ENCODE measurements around the gene INPP5D. TPM values are rescaled to one million over a fixed set of nuclear protein-coding genes. Genes with fewer than 3 reads are reported as not detected.

INPP5D gene
- total RNA-seq, 1 experiment from 2014 or later = 17.2 TPM

DNA sequence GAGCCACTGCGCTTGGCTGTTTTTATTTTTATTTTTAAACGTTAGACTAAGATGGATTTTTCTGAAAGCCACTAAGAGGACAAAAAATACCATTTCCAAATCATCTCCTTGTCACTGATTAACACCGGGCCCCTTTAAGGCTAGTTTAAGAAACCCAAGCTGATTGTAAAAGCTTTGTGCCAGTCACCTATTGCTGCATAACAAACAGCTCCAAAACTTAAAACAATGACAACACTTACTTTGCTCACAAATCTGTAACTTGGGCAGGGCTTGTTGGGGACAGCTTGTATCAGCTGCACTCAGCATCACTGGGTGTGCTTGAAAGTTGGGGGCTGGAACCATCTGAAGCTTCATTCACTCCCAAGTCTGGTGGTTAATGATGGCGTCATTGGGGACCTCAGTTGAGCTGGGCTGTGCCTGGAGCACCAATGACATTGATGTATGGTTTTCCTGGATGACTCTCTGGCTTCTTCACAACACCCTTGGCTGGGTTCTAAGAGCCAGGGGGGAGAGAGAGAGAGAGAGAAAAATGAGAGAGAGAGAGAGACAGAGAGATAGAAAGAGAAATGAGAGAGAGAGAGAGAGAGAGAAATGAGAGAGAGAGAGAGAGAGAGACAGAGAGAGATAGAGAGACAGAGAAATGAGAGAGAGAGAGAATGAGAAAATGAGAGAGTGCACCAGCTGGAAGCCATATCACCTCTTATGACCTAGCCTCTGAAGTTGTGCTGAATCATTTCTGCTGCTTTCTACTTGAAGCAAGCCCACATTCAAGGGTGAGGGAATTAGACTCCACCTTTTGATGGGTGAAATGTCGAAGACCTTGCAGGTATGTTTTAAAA is 165.3 kb downstream of the INPP5D start:
- Mint-ChIP-seq H3K4me3 (no peak overlapping the region), H3K27ac (no peak overlapping the region), H3K36me3 (no peaks in the 10 kb centered on the region), H3K9me3 (peaks cover 12% of the 10 kb centered on the region), H3K27me3 (ENCODE audit: low read depth) (no peaks in the 10 kb centered on the region; the same call in 1 of the 2 replicates), H3K4me1 (peaks cover 15% of the 10 kb centered on the region)
- CTCF ChIA-PET = interaction anchor here (2.3 kb wide), 1 partner anchor 127 kb away, joined by 6 read pairs; no protein-coding TSS in a partner anchor
- ATAC-seq = no peak
- POLR2A ChIA-PET = no interaction called here
- no peak for DNase-seq (ENCODE audit: low spot score)
- TF ChIP-seq ZNF416 (CRISPR knock-in tag; IDR thresholded peaks at IDR 0.05) (no peak), ESRRA (CRISPR knock-in tag; IDR thresholded peaks at IDR 0.05; ENCODE audit: borderline replicate concordance) (no peak), OVOL2 (CRISPR knock-in tag; IDR thresholded peaks at IDR 0.05; ENCODE audit: borderline replicate concordance) (no peak), TCF7 (CRISPR knock-in tag; IDR thresholded peaks at IDR 0.05; ENCODE audit: low read depth) (no peak), NR2C2 (CRISPR knock-in tag; IDR thresholded peaks at IDR 0.05) (no peak), ZNF396 (CRISPR knock-in tag; IDR thresholded peaks at IDR 0.05; ENCODE audit: borderline replicate concordance) (no peak), IRF2 (CRISPR knock-in tag; IDR thresholded peaks at IDR 0.05; ENCODE audit: borderline replicate concordance, low read depth) (no peak)
- TF ChIP-seq, protein P1, sequence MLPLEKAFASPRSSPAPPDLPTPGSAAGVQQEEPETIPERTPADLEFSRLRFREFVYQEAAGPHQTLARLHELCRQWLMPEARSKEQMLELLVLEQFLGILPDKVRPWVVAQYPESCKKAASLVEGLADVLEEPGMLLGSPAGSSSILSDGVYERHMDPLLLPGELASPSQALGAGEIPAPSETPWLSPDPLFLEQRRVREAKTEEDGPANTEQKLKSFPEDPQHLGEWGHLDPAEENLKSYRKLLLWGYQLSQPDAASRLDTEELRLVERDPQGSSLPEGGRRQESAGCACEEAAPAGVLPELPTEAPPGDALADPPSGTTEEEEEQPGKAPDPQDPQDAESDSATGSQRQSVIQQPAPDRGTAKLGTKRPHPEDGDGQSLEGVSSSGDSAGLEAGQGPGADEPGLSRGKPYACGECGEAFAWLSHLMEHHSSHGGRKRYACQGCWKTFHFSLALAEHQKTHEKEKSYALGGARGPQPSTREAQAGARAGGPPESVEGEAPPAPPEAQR (CRISPR knock-in tag; IDR thresholded peaks at IDR 0.05) = no peak
- TF ChIP-seq, protein P2, sequence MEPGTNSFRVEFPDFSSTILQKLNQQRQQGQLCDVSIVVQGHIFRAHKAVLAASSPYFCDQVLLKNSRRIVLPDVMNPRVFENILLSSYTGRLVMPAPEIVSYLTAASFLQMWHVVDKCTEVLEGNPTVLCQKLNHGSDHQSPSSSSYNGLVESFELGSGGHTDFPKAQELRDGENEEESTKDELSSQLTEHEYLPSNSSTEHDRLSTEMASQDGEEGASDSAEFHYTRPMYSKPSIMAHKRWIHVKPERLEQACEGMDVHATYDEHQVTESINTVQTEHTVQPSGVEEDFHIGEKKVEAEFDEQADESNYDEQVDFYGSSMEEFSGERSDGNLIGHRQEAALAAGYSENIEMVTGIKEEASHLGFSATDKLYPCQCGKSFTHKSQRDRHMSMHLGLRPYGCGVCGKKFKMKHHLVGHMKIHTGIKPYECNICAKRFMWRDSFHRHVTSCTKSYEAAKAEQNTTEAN (CRISPR knock-in tag; IDR thresholded peaks at IDR 0.05) = no peak

DNA sequence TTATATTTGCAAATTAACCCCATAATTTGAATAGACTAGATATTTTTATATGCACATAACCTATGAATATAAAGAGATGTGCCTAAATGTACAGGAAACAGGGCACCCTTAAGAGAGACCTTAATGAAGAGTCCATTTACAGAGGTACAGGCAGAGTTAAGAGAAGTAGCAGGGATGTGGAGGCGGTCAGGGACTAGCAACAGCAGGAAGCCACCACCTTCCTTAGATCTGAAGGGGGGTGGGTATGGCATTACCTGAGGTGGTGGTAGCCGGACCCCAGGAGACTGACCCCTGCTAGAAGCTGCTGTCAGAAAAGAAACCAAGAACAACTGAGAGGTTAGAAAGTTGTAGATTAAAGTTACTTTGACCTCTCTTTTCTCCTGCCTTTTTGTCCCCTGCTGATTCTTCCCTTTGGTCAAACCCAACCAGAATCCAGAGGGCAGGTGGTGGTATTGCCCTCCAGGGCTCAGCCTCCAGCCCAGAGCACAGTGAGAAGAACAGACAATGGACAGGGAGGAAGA is 166.4 kb downstream of the INPP5D start:
- CTCF ChIA-PET = interaction anchor here (2.0 kb wide), 1 partner anchor 10 kb away, joined by 6 read pairs; no protein-coding TSS in a partner anchor
- TF ChIP-seq RORB (CRISPR knock-in tag; IDR thresholded peaks at IDR 0.05) = no peak
- TF ChIP-seq FOXJ3 (CRISPR knock-in tag; IDR thresholded peaks at IDR 0.05; ENCODE audit: borderline replicate concordance) = no peak
- TF ChIP-seq, protein P3, sequence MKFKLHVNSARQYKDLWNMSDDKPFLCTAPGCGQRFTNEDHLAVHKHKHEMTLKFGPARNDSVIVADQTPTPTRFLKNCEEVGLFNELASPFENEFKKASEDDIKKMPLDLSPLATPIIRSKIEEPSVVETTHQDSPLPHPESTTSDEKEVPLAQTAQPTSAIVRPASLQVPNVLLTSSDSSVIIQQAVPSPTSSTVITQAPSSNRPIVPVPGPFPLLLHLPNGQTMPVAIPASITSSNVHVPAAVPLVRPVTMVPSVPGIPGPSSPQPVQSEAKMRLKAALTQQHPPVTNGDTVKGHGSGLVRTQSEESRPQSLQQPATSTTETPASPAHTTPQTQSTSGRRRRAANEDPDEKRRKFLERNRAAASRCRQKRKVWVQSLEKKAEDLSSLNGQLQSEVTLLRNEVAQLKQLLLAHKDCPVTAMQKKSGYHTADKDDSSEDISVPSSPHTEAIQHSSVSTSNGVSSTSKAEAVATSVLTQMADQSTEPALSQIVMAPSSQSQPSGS (CRISPR knock-in tag; IDR thresholded peaks at IDR 0.05; ENCODE audit: borderline replicate concordance, low read depth) = no peak
- TF ChIP-seq, protein P4, sequence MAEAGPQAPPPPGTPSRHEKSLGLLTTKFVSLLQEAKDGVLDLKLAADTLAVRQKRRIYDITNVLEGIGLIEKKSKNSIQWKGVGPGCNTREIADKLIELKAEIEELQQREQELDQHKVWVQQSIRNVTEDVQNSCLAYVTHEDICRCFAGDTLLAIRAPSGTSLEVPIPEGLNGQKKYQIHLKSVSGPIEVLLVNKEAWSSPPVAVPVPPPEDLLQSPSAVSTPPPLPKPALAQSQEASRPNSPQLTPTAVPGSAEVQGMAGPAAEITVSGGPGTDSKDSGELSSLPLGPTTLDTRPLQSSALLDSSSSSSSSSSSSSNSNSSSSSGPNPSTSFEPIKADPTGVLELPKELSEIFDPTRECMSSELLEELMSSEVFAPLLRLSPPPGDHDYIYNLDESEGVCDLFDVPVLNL (CRISPR knock-in tag; IDR thresholded peaks at IDR 0.05; ENCODE audit: borderline replicate concordance, low read depth) = no peak
- TF ChIP-seq, protein P5, sequence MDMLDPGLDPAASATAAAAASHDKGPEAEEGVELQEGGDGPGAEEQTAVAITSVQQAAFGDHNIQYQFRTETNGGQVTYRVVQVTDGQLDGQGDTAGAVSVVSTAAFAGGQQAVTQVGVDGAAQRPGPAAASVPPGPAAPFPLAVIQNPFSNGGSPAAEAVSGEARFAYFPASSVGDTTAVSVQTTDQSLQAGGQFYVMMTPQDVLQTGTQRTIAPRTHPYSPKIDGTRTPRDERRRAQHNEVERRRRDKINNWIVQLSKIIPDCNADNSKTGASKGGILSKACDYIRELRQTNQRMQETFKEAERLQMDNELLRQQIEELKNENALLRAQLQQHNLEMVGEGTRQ (CRISPR knock-in tag; IDR thresholded peaks at IDR 0.05) = no peak
- TF ChIP-seq CBFB (CRISPR knock-in tag; IDR thresholded peaks at IDR 0.05; ENCODE audit: low read depth) = no peak
- TF ChIP-seq ESRRA (CRISPR knock-in tag; IDR thresholded peaks at IDR 0.05; ENCODE audit: borderline replicate concordance) = no peak
- no peak for TF ChIP-seq ETV6 (CRISPR knock-in tag; IDR thresholded peaks at IDR 0.05)
- TF ChIP-seq, protein P6, sequence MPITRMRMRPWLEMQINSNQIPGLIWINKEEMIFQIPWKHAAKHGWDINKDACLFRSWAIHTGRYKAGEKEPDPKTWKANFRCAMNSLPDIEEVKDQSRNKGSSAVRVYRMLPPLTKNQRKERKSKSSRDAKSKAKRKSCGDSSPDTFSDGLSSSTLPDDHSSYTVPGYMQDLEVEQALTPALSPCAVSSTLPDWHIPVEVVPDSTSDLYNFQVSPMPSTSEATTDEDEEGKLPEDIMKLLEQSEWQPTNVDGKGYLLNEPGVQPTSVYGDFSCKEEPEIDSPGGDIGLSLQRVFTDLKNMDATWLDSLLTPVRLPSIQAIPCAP (CRISPR knock-in tag; IDR thresholded peaks at IDR 0.05) = no peak
- no peak for TF ChIP-seq ZNF138 (CRISPR knock-in tag; conservative IDR thresholded peaks at IDR 0.05)
- TF ChIP-seq MYBL2 (CRISPR knock-in tag; IDR thresholded peaks at IDR 0.05) = no peak
- TF ChIP-seq, protein P7, sequence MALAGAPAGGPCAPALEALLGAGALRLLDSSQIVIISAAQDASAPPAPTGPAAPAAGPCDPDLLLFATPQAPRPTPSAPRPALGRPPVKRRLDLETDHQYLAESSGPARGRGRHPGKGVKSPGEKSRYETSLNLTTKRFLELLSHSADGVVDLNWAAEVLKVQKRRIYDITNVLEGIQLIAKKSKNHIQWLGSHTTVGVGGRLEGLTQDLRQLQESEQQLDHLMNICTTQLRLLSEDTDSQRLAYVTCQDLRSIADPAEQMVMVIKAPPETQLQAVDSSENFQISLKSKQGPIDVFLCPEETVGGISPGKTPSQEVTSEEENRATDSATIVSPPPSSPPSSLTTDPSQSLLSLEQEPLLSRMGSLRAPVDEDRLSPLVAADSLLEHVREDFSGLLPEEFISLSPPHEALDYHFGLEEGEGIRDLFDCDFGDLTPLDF (CRISPR knock-in tag; IDR thresholded peaks at IDR 0.05) = no peak
- TF ChIP-seq ZNF232 (CRISPR knock-in tag; IDR thresholded peaks at IDR 0.05) = no peak
- no peak for TF ChIP-seq JAZF1 (CRISPR knock-in tag; IDR thresholded peaks at IDR 0.05)
- TF ChIP-seq MXD4 (CRISPR knock-in tag; IDR thresholded peaks at IDR 0.05; ENCODE audit: borderline replicate concordance) = no peak
- no peak for TF ChIP-seq GABPB1 (CRISPR knock-in tag; IDR thresholded peaks at IDR 0.05)
- TF ChIP-seq NR3C1 (CRISPR knock-in tag; conservative IDR thresholded peaks at IDR 0.05; ENCODE audit: low read depth) = no peak

More for the DNA sequence above, 166.4 kb downstream of the INPP5D start:
- Mint-ChIP-seq H3K36me3 (no peaks in the 10 kb centered on the region), H3K9me3 (peaks cover 12% of the 10 kb centered on the region), H3K4me3 (no peak overlapping the region), H3K27me3 (ENCODE audit: low read depth) (no peaks in the 10 kb centered on the region; the same call in 1 of the 2 replicates), H3K27ac (no peak overlapping the region), H3K4me1 (peaks cover 15% of the 10 kb centered on the region)
- ATAC-seq = no peak
- DNase-seq (ENCODE audit: low spot score) = no peak
- POLR2A ChIA-PET = no interaction called here

All from WTC11 (cell line).